AG10803 (cell line): Measurements from ENCODE around the gene SLC17A7.

Experiments
- DNase-seq: peaks from one replicate; pipeline ENCODE4 v3.0.0; 2010; ENCODE audit warnings: low read depth
- H3K4me3 ChIP-seq: 2 replicates; pipeline ENCODE4 v1.5.1; 2011; ENCODE audit warnings: mild to moderate bottlenecking, low read length, control low read depth
- CTCF ChIP-seq: conservative IDR thresholded peaks from 2 replicates; pipeline ENCODE4 v1.5.1; 2011; ENCODE audit warnings: mild to moderate bottlenecking, low read length, control low read depth, inconsistent platforms

The SLC17A7 gene

GRCh38 chr19:49419173-49419572 is 22.2 kb downstream of the SLC17A7 start:
- TF ChIP-seq CTCF, result no peak
- no peak overlapping the region for H3K4me3 ChIP-seq
- no peak for DNase-seq

GRCh38 chr19:49418511-49418910 is 22.8 kb downstream of the SLC17A7 start:
- H3K4me3 ChIP-seq, result no peak overlapping the region
- no peak for TF ChIP-seq CTCF
- DNase-seq, result no peak

GRCh38 chr19:49417088-49417487 is 24.2 kb downstream of the SLC17A7 start:
- TF ChIP-seq CTCF, result no peak
- DNase-seq, result no peak
- H3K4me3 ChIP-seq, result no peak overlapping the region

GRCh38 chr19:49415810-49416200 is 25.5 kb downstream of the SLC17A7 start:
- H3K4me3 ChIP-seq, result no peak overlapping the region
- DNase-seq, result no peak
- no peak for TF ChIP-seq CTCF

GRCh38 chr19:49415102-49415809 is 26.1 kb downstream of the SLC17A7 start:
- H3K4me3 ChIP-seq, result no peak overlapping the region
- no peak for DNase-seq
- TF ChIP-seq CTCF, result no peak

GRCh38 chr19:49414256-49414655 is 27.1 kb downstream of the SLC17A7 start:
- no peak overlapping the region for H3K4me3 ChIP-seq
- no peak for TF ChIP-seq CTCF
- DNase-seq, result no peak

GRCh38 chr19:49413348-49413747 is 28.0 kb downstream of the SLC17A7 start:
- H3K4me3 ChIP-seq, result no peak overlapping the region
- no peak for DNase-seq
- no peak for TF ChIP-seq CTCF
